ENCODE results near the gene PADI3. TPM values are rescaled to one million over a fixed set of nuclear protein-coding genes. Genes with fewer than 3 reads are reported as not detected.
A peak's percentile ranks its signal among the peaks of the same experiment; 100 is the strongest.

The PADI3 gene, protein sequence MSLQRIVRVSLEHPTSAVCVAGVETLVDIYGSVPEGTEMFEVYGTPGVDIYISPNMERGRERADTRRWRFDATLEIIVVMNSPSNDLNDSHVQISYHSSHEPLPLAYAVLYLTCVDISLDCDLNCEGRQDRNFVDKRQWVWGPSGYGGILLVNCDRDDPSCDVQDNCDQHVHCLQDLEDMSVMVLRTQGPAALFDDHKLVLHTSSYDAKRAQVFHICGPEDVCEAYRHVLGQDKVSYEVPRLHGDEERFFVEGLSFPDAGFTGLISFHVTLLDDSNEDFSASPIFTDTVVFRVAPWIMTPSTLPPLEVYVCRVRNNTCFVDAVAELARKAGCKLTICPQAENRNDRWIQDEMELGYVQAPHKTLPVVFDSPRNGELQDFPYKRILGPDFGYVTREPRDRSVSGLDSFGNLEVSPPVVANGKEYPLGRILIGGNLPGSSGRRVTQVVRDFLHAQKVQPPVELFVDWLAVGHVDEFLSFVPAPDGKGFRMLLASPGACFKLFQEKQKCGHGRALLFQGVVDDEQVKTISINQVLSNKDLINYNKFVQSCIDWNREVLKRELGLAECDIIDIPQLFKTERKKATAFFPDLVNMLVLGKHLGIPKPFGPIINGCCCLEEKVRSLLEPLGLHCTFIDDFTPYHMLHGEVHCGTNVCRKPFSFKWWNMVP
- total RNA-seq (2014; rRNA removed; shearing (Covaris generic)) = 0.39 and 0.57 TPM in 2 replicates
- 0.48 and 0.85 TPM in 2 replicates for polyA plus RNA-seq (2015; cell fraction: cytosol; rRNA removed)
- 3.4 and 3.5 TPM in 2 replicates for polyA plus RNA-seq (2015; cell fraction: nucleus; rRNA removed)

GRCh38 chr1:17248781-17249180 is at the start of gene PADI3:
Gene PADI3, plus strand, starts transcription at chr1:17249098. Its CDS starts 40 bp downstream, at chr1:17249138.
- no peak for DNase-seq (ENCODE audit: low read depth)

DNA sequence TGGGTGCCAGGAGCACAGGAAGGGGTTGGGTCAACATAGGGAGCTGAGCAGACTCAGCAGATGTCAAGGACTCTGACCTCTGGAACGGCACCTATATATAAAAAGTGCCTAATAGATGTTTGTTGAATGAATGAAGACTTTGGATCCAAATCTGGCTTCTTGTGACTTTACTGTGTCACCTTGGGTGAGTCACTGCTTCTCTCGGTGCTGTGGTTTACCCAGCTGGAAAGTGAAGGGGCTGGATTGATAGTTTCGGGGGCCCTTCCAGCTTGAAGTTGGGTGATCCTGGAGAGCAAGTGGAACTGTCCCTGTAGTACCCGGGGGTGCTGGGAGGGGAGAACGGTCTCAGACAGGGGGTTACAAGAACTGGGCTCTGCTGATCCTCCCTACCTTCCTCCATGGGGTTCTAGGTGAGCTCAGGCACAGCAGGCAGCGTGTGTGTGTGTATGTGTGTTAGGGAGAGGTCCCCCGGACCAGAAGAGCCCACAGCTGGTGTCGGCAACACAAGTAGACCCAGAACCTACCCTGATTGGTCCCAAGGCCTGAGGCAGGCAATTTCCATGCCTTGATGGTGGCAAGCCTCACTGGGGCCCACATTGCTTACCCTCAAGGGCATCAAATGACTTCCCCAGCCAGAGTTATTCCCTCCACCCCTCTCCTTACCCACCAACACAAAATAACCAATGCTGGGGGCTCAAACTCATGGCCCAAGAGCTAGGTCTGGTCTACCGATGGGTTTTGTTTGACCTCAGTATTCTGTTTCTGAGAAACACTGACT is 49.4 kb upstream of the PADI3 start:
- DNase-seq (ENCODE audit: low read depth) = no peak

DNA sequence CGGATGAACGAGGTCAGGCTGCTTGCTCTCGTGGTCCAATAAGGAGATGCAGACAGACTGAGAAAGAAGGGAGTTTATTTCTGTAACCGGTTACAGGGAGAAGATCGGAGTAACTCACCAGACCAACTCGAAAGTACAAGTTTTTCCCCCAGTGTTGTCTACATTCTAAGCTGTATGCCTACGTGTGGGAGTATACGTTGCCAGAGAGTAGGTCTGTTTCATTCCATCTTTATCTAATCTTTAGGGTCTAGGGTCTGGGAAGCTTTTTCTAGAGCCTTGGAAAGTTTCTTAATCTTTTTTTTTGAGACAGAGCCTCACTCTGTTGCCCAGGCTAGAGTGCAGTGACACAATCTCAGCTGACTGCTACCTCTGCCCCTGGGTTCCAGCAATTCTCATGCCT is 48.7 kb upstream of the PADI3 start:
- no peak for DNase-seq (ENCODE audit: low read depth)

GRCh38 chr1:17200756-17201155 is 48.1 kb upstream of the PADI3 start:
- no peak for DNase-seq (ENCODE audit: low read depth)

DNA sequence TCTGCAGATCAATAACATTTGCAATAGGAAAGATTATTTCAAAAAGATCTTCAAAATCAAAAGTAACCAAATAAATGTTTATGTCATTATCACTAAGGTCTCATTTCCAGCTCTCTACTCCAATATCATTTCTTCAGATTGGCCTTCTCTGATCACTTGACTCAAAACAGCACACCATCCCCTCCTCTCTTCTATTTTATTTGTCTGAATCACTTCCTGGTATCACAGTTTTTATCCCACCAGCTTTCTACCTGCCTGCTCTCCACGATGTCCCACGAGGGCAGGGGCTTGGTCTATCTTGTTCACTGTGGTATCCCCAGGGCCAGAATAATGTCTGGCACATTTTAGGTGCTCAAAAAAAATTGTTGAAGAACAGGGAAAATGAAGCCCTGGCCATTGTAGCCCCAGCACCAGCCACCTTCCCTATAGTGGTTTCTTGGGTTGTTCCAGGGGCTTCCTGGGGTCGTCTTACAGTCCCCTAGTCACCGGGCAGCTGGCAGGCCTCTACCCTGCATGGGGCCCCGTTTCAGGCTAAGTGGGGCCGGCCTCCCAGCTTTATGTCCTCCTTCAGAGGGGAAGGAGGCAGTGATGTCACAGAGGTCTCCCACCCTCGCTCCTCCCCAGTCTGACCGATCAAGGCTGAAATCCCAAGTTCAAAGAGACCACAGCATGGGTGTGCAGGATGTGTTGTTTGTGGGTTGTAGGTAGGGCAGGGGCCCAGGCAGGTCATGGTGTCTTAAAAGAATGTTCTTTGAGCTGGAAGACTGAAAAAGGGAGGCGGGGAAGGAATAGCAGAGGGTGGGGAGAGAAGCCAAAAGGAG is 47.5 kb upstream of the PADI3 start:
- no peak for DNase-seq (ENCODE audit: low read depth)

- DNase-seq (ENCODE audit: low read depth) = no peak
Observed at GRCh38 chr1:17204546-17205440, 44.1 kb upstream of the PADI3 start, which contains the start of gene PADI1. Gene PADI1, plus strand, starts transcription at chr1:17205128. Its CDS starts 90 bp downstream, at chr1:17205218.

- DNase-seq (ENCODE audit: low read depth) = no peak
Observed at GRCh38 chr1:17205652-17206051, 43.2 kb upstream of the PADI3 start.

DNA sequence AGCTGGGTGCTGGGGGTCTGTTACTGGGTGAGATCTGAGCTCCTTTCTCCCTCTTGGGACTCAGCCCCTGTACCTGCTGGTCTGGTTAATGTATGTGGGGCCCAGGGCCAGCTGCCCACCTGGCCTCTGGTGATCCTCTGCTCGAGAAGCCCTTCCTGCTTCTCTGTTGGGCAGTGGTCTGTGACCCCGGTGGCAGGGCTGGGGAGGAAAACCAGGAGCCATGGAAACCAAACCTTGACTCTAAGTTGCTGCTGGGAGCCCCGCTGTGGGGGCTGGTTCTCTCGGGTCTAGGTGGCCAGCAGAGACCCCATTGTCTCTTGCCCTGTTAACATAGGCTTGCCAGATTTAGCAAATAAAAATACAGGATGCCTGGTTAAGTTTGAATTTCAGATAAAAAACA is 42.7 kb upstream of the PADI3 start:
- DNase-seq (ENCODE audit: low read depth) = no peak

GRCh38 chr1:17207046-17207445 is 41.9 kb upstream of the PADI3 start:
- no peak for DNase-seq (ENCODE audit: low read depth)

- DNase-seq (ENCODE audit: low read depth) = no peak
Observed at GRCh38 chr1:17207540-17207939, 41.4 kb upstream of the PADI3 start.

GRCh38 chr1:17207966-17208418 is 40.9 kb upstream of the PADI3 start:
- peak; percentile 94 for DNase-seq (ENCODE audit: low read depth)

DNA sequence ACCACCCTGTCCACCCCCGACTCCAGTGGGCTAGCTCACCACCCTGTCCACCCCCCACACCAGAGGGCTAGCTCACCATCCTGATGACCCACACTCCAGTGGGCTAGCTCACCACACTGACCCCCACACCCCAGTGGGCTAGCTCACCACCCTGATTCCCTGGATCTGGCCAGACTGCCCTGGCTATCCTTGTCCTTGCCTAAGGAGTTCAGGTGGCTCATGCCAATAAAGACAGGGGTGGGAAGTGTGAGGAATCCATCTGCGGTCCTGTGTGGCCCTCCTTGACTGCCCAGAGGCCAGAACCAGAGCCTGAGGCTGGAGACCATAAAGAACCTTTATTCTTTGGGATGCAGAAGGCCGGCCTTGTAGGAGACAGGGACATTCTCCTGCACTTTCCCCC is 40.4 kb upstream of the PADI3 start:
- no peak for DNase-seq (ENCODE audit: low read depth)

DNA sequence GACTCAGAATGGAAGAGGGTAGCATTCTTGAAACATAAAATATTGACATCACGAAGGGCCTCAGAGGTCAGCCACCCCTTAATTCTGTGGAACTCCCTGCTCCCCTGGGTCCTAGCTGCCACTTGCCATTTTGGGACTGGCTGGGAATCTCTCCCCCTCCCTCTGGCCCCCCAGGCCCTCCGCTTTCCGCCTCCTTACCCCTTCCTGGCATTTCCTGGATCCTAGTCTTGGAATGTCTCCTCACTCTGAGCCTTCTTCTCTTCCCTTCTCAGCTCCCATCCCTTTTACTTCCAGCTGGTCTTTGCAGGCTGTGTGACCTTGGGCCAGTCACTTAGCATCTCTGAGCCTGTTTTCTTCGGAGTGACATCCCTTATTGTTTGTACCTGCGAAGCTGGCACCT is 39.5 kb upstream of the PADI3 start:
- no peak for DNase-seq (ENCODE audit: low read depth)

- no peak for DNase-seq (ENCODE audit: low read depth)
Observed at GRCh38 chr1:17210176-17210575, 38.7 kb upstream of the PADI3 start.

- no peak for DNase-seq (ENCODE audit: low read depth)
Observed at GRCh38 chr1:17211377-17211776, 37.5 kb upstream of the PADI3 start.

DNA sequence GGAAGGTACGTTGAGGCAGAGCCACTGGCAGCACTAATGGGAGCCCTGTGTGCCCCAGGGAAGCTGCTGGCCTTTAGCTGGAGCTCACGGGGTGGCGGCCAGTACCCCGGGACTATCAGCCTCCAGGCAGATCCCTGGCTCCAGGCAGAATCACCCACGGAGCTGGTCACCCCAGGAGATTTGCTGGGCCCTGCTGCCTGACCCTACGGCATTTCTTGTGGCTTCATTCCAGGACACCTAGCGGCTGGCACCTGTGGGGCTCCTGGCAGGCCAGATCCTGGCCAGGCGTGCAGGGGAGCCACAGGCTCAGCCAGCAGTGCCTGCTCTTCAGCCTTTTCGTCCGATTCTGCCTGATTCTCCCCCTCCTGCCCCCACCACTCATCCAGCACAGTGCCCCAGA is 36.9 kb upstream of the PADI3 start:
- DNase-seq (ENCODE audit: low read depth) = no peak

GRCh38 chr1:17212487-17213121 is 36.3 kb upstream of the PADI3 start:
- DNase-seq (ENCODE audit: low read depth) = peak; percentile 81

DNA sequence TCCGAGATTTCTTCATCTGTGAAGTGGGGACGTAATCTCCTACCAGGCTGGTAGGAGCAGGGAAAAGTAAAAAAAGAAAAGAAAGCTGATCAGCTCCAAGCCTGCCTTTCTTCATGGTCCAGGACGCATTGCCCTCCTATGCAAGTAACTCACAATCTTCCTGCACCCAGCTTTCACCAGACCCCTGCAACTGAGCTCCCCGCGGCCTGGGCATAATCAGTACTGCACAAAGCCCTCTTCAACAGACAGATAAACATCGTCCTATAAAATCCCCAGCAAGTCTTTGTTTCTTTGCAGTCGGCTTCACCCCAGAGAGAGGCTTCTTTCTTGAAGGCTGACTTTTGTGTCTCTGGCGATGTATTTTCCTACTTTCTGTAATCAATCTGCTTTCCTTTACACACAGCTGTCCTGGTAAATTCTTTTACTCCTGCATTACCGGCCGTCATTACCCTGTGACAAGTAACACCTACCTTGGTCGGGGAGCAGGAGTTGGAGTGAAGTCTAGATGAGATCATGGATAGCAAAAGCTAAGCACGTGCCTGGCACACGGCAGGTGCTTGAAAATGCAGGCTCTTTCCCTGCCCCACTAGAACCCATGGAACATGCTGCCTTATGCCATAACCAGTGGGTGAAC is 35.6 kb upstream of the PADI3 start:
- DNase-seq (ENCODE audit: low read depth) = no peak

- no peak for DNase-seq (ENCODE audit: low read depth)
Observed at GRCh38 chr1:17213782-17214148, 35.1 kb upstream of the PADI3 start.
